AG04449 (cell line): ENCODE results near the gene RNF20.
"Not testable (repeated sequence)": the region's sequence is repeated elsewhere in the genome, so short reads cannot be mapped to it uniquely, and the experiment has no call there.

ENCODE experiments used
- CTCF ChIA-PET: fragments of 350-600 bp; formaldehyde crosslinking; extraction: SDS; loops from one replicate; lab custom pipeline; 2021; ENCODE audit warnings: antibody characterized with exemption; lab: Yijun Ruan, JAX
- POLR2A ChIA-PET: fragments of 400-600, 350-600 bp; formaldehyde crosslinking; extraction: SDS; loops from one replicate; lab custom pipeline; 2020; ENCODE audit warnings: antibody characterized with exemption, inconsistent platforms; lab: Yijun Ruan, JAX
- DNase-seq: peaks from one replicate; pipeline ENCODE4 v3.0.0-alpha.2; 2010; ENCODE audit warnings: low read depth, low spot score
- H3K4me3 ChIP-seq: 2 replicates; pipeline ENCODE4 v1.5.1; 2011; ENCODE audit warnings: low read depth, mild to moderate bottlenecking, control low read depth, low read length
- TF ChIP-seq, protein P1 (sequence below): IDR thresholded peaks from one replicate; pipeline ENCODE4 v1.5.1; 2011; ENCODE audit warnings: mild to moderate bottlenecking, moderate library complexity, low read length, control low read depth, inconsistent platforms; ENCODE audit not compliant: insufficient read depth; ENCODE audit errors: missing control alignments

Gene RNF20

DNA sequence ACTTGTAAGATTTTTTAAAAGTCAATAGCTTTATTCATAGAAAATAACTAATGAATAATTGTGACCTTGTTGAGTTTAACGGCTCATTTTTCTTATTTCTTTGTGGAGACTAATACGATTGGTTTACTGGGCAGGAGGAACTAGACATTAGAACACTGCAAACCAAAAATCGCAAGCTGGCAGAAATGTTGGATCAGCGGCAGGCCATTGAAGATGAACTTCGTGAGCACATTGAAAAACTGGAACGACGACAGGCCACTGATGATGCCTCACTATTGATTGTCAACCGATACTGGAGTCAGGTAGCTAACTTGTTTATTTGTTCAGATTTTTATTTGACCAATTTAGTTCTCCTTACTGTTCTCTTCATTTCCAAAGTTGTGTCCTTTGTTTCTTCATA, 6.4 kb downstream of the RNF20 start:
- ChIA-PET CTCF (interaction anchor here (1.1 to 27.2 kb wide), 4 partner anchors 10 to 91 kb away, joined by 6 to 975 read pairs (median 9); no protein-coding TSS in a partner anchor), POLR2A (no interaction called here)
- no peak overlapping the region for H3K4me3 ChIP-seq
- TF ChIP-seq, protein P1, sequence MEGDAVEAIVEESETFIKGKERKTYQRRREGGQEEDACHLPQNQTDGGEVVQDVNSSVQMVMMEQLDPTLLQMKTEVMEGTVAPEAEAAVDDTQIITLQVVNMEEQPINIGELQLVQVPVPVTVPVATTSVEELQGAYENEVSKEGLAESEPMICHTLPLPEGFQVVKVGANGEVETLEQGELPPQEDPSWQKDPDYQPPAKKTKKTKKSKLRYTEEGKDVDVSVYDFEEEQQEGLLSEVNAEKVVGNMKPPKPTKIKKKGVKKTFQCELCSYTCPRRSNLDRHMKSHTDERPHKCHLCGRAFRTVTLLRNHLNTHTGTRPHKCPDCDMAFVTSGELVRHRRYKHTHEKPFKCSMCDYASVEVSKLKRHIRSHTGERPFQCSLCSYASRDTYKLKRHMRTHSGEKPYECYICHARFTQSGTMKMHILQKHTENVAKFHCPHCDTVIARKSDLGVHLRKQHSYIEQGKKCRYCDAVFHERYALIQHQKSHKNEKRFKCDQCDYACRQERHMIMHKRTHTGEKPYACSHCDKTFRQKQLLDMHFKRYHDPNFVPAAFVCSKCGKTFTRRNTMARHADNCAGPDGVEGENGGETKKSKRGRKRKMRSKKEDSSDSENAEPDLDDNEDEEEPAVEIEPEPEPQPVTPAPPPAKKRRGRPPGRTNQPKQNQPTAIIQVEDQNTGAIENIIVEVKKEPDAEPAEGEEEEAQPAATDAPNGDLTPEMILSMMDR, result no peak
- DNase-seq, result no peak

DNA sequence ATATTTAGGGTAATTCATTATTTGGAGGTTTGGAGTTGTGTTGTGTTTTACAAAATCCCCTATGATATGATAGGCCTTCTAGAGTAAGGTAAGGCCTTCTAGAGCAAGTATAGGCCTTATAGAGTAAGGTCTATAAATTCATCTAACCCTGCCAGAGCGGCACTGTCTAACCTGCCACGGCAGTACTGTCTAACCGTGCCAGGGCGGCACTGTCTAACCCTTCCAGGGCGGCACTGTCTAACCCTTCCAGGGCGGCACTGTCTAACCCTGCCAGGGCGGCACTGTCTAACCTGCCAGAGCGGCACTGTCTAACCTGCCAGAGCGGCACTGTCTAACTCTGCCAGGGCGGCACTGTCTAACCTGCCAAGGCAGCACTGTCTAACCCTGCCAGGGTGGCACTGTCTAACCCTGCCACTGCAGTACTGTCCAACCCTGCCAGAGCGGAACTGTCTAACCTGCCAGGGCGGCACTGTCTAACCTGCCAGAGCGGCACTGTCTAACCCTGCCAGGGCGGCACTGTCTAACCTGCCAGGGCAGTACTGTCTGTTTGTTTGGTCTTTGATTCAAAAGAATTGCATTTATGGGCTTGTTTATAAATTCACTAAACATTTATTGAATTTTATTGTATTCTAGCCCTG, 9.6 kb downstream of the RNF20 start:
- no peak overlapping the region for H3K4me3 ChIP-seq
- ChIA-PET CTCF (interaction anchor here (0.6 to 27.2 kb wide), 5 partner anchors 9 to 84 kb away, joined by 3 to 975 read pairs (median 5); no protein-coding TSS in a partner anchor), POLR2A (no interaction called here)
- DNase-seq, result no peak
- TF ChIP-seq, protein P1, result no peak

DNA sequence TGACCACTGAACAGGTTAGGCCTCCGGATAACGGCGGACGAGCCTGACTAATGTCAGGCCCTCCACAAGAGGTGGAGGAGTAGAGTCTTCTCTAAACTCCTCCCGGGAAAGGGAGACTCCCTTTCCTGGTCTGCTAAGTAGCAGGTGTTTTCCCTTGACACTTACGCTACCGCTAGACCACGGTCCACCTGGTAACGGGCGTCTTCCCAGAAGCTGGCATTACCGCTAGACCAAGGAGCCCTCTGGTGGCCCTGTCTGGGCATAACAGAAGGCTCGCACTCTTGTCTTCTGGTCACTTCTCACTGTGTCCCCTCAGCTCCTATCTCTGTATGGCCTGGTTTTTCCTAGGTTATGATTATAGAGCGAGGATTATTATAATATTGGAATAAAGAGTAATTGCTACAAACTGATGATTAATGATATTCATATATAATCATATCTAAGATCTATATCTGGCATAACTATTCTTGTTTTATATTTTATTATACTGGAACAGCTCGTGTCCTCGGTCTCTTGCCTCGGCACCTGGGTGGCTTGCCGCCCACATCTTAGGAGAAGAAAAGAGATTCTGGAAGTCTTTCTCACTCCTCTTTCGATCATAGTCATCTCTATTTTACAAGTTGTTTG, 15.9 kb downstream of the RNF20 start:
- H3K4me3 ChIP-seq, DNase-seq, POLR2A ChIA-PET: not testable (repeated sequence)
- CTCF ChIA-PET, result interaction anchor here (0.8 to 1.7 kb wide), 7 partner anchors 9 to 101 kb away, joined by 3 to 8 read pairs (median 6); no protein-coding TSS in a partner anchor

DNA sequence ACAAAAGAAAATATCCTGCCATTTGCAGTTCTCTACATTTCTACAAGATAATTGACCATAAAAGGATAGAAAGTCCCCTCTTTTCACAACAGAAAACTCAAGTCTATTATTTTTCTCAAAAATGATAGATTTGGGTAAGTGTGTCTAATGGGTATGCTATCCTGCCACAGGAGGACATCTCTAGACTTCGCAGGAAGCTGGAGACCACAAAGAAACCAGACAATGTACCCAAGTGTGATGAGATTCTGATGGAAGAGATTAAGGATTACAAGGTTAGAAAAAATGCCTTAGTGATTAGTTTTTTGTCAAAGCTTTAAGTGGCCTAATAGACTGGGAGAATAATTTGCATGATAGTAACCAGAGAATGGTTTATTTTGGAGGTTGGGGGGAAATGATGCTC, 28.1 kb downstream of the RNF20 start:
- POLR2A ChIA-PET, result no interaction called here

DNA sequence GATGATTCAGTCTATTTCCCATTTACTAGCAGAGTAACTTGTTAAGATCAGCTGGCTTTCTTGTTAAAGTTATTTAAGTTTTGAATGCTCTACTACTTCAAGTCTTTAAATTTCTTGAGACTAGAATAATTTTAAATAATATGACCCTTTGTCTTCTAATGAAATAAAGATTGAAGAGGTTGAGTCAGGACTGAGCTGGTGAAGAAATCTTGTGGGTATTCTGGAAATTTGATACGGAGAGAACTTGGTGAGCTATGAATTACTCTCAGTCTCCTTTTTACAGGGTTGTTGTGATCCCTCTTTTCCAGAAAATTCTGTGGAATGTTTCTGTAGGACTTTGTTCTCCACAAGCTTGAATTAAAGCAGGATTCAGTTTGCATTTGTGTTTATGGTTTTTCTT, 29.3 kb downstream of the RNF20 start:
- CTCF ChIA-PET, result interaction anchor here (1.2 to 10.2 kb wide), 6 partner anchors 10 to 130 kb away, joined by 3 to 112 read pairs (median 4); no protein-coding TSS in a partner anchor
- no peak for DNase-seq
- POLR2A ChIA-PET, result no interaction called here
- TF ChIP-seq, protein P1, result no peak
- no peak overlapping the region for H3K4me3 ChIP-seq

More for the DNA sequence above, 28.1 kb downstream of the RNF20 start:
- TF ChIP-seq, protein P1, result no peak
- DNase-seq, result no peak
- H3K4me3 ChIP-seq, result no peak overlapping the region
- CTCF ChIA-PET, result interaction anchor here (1.0 to 10.2 kb wide), 2 partner anchors 102 to 113 kb away, joined by 3 to 112 read pairs; no protein-coding TSS in a partner anchor

DNA sequence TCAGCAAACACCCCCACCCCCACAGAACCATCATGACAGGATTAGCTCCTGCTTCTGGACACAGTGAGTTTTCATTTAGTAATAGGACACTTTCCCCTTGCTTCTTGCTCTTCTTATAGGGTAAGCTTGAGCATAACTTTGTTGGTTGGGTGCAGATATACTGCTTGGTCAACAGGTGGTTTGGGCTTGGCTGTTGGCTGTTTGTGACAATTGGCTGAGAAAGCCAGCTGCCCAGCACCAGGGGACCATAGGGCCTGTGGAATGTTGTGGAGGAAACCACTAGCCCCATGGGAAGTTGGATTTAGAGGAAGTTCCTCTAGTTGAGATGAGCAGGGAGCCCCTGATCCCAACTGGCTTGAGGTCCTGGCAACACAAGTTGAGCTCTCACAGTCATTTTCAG, 30.6 kb downstream of the RNF20 start:
- no peak for DNase-seq
- H3K4me3 ChIP-seq, result no peak overlapping the region
- TF ChIP-seq, protein P1, result no peak
- ChIA-PET POLR2A (no interaction called here), CTCF (interaction anchor here (0.7 to 10.2 kb wide), 7 partner anchors 12 to 176 kb away, joined by 3 to 112 read pairs (median 5); no protein-coding TSS in a partner anchor)
